ENCODE data around the gene ACTN2.

The ACTN2 gene

DNA sequence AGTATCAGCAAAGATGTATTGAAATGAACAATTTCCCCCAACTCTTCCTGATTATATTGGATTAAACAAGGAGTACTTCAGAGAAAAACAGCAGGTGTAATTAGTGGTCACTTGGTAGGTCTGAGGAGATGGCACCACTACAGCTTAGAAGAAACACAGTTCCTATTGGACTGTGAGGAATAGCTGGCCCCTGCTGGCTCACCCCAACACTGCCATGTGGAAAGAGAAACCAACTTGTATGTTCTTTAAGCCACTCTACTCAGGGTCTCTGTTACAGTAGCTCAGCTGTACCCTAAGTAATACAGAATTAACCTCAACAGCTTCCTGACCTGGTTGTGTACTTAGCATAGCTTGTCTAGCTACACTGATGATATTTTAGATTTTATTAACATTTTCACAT is 82.3 kb downstream of the ACTN2 start:
- H3K27ac Mint-ChIP-seq, result no peak overlapping the region
- TF ChIP-seq, protein P1, sequence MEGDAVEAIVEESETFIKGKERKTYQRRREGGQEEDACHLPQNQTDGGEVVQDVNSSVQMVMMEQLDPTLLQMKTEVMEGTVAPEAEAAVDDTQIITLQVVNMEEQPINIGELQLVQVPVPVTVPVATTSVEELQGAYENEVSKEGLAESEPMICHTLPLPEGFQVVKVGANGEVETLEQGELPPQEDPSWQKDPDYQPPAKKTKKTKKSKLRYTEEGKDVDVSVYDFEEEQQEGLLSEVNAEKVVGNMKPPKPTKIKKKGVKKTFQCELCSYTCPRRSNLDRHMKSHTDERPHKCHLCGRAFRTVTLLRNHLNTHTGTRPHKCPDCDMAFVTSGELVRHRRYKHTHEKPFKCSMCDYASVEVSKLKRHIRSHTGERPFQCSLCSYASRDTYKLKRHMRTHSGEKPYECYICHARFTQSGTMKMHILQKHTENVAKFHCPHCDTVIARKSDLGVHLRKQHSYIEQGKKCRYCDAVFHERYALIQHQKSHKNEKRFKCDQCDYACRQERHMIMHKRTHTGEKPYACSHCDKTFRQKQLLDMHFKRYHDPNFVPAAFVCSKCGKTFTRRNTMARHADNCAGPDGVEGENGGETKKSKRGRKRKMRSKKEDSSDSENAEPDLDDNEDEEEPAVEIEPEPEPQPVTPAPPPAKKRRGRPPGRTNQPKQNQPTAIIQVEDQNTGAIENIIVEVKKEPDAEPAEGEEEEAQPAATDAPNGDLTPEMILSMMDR (IDR thresholded peaks at IDR 0.05), result no peak
- H3K4me3 Mint-ChIP-seq, result no peak overlapping the region
- H3K9me3 Mint-ChIP-seq, result no peaks in the 10 kb centered on the region
- peaks cover 50% of the 10 kb centered on the region for H3K4me1 Mint-ChIP-seq
- no peak for DNase-seq
- peaks cover 14% of the 10 kb centered on the region for H3K27me3 Mint-ChIP-seq (ENCODE audit: low read depth, poor library complexity)
- no peaks in the 10 kb centered on the region for H3K36me3 Mint-ChIP-seq (ENCODE audit: low read depth)

DNA sequence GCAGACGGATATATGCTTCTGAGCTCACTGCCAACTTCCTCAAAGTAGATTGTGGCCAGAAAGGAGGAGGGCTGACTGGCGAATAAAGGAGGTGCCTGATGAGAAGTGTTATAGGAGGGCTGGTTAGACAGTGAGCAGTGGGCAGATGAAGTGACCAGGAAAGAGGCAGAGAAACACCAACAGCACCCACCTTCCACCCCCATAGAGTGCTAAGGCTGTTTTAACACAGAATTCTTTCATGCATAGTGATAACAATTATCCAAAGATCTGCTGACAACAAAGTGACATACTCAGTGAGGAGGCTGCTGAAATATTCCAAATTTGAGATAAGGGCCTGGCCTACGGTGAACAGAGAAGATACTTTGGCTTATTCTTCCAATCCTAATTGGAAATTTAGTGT is 87.6 kb downstream of the ACTN2 start:
- Mint-ChIP-seq H3K9me3 (peaks cover 26% of the 10 kb centered on the region), H3K4me3 (no peak overlapping the region), H3K4me1 (peaks cover 14% of the 10 kb centered on the region), H3K36me3 (ENCODE audit: low read depth) (peaks cover 6% of the 10 kb centered on the region), H3K27ac (no peak overlapping the region), H3K27me3 (ENCODE audit: low read depth, poor library complexity) (peaks cover 13% of the 10 kb centered on the region)
- DNase-seq, result no peak
- TF ChIP-seq, protein P1 (IDR thresholded peaks at IDR 0.05), result no peak

- no peak for DNase-seq
- Mint-ChIP-seq H3K27ac (no peak overlapping the region), H3K9me3 (peaks cover 36% of the 10 kb centered on the region), H3K36me3 (ENCODE audit: low read depth) (peaks cover 11% of the 10 kb centered on the region), H3K4me3 (no peak overlapping the region), H3K4me1 (peaks cover 7% of the 10 kb centered on the region), H3K27me3 (ENCODE audit: low read depth, poor library complexity) (peaks cover 9% of the 10 kb centered on the region)
- TF ChIP-seq, protein P1 (IDR thresholded peaks at IDR 0.05), result no peak
Measured at GRCh38 chr1:236774926-236775325, 88.6 kb downstream of the ACTN2 start.

DNA sequence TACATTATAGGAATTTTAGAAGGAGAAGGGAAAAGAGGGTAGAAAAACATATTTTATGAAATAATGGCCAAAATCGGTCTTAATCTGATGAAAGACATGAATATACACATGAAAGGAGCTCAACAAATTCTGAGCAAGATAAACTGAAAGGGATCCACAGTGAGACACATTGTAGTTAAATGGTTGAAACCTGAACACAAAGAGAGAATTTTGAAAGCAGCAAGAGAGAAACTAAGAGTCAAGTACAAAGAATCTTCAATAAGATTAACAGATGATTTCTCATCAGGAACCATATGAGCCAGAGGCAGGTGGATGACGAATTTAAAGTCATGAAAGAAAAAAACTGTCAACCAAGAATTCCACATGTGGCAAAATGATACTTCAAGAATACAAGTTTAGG is 93.0 kb downstream of the ACTN2 start:
- DNase-seq, result no peak
- no peak overlapping the region for H3K4me3 Mint-ChIP-seq
- TF ChIP-seq, protein P1 (IDR thresholded peaks at IDR 0.05), result no peak
- H3K27ac Mint-ChIP-seq, result no peak overlapping the region
- H3K9me3 Mint-ChIP-seq, result peaks cover 39% of the 10 kb centered on the region
- H3K27me3 Mint-ChIP-seq (ENCODE audit: low read depth, poor library complexity), result peaks cover 13% of the 10 kb centered on the region
- peaks cover 11% of the 10 kb centered on the region for H3K36me3 Mint-ChIP-seq (ENCODE audit: low read depth)
- H3K4me1 Mint-ChIP-seq, result no peaks in the 10 kb centered on the region

- no peaks in the 10 kb centered on the region for H3K9me3 Mint-ChIP-seq
- no peak overlapping the region for H3K27ac Mint-ChIP-seq
- H3K36me3 Mint-ChIP-seq (ENCODE audit: low read depth), result no peaks in the 10 kb centered on the region
- DNase-seq, result no peak
- H3K4me3 Mint-ChIP-seq, result no peak overlapping the region
- TF ChIP-seq, protein P1 (IDR thresholded peaks at IDR 0.05), result no peak
- H3K27me3 Mint-ChIP-seq (ENCODE audit: low read depth, poor library complexity), result peaks cover 19% of the 10 kb centered on the region
- H3K4me1 Mint-ChIP-seq, result no peaks in the 10 kb centered on the region
Measured at GRCh38 chr1:236785477-236785876, 99.2 kb downstream of the ACTN2 start.

- Mint-ChIP-seq H3K4me1 (no peaks in the 10 kb centered on the region), H3K27ac (no peak overlapping the region), H3K27me3 (ENCODE audit: low read depth, poor library complexity) (peaks cover 29% of the 10 kb centered on the region), H3K36me3 (ENCODE audit: low read depth) (no peaks in the 10 kb centered on the region), H3K4me3 (no peak overlapping the region), H3K9me3 (no peaks in the 10 kb centered on the region)
- no peak for DNase-seq
- TF ChIP-seq, protein P1 (IDR thresholded peaks at IDR 0.05), result no peak
Measured at GRCh38 chr1:236786453-236786852, 100.2 kb downstream of the ACTN2 start.

Data from nephron progenitor cell (in vitro differentiated cells).